Keratinocyte (primary cell): Measurements from ENCODE around the gene RHOT1. TPM values are rescaled to one million over a fixed set of nuclear protein-coding genes. Genes with fewer than 3 reads are reported as not detected.

ENCODE experiments used
- DNase-seq: peaks from one replicate; pipeline ENCODE4 v3.0.0-alpha.2; 2011; ENCODE audit warnings: low read depth, missing footprints, low spot score
- FAIRE-seq: peaks from 2 replicates; lab custom pipeline; 2011; peaks lifted over from hg19 to GRCh38; lab: Jason Lieb, UNC
- H2AFZ ChIP-seq: 2 replicates; pipeline ENCODE4 v1.6.0; 2012; ENCODE audit warnings: low read length, control low read depth, inconsistent platforms; ENCODE audit not compliant: control insufficient read depth
- H3K27ac ChIP-seq: 2 replicates; pipeline ENCODE4 v1.5.1; 2011; ENCODE audit warnings: low read length; ENCODE audit not compliant: control insufficient read depth, insufficient read depth
- H3K27me3 ChIP-seq: 3 replicates; pipeline ENCODE4 v1.6.0; 2011; ENCODE audit warnings: low read length; ENCODE audit not compliant: control insufficient read depth, insufficient read depth; ENCODE audit errors: extremely low read depth
- H3K36me3 ChIP-seq, 2 experiments: 2 replicates in 1 of 2; 3 replicates in 1 of 2; pipeline ENCODE4 v1.5.1; 2011; ENCODE audit warnings: low read length in 2 of 2, mild to moderate bottlenecking in 1 of 2; ENCODE audit not compliant: control insufficient read depth in 2 of 2, insufficient read depth in 2 of 2; ENCODE audit errors: extremely low read depth in 1 of 2
- H3K4me1 ChIP-seq: 3 replicates; pipeline ENCODE4 v1.5.1; 2011; ENCODE audit warnings: low read length; ENCODE audit not compliant: control insufficient read depth, insufficient read depth; ENCODE audit errors: extremely low read depth
- H3K4me2 ChIP-seq: 3 replicates; pipeline ENCODE4 v1.6.0; 2011; ENCODE audit warnings: low read depth, low read length; ENCODE audit not compliant: control insufficient read depth, insufficient read depth; ENCODE audit errors: extremely low read depth
- H3K4me3 ChIP-seq, 3 experiments: fragments of 200-600 bp in 1 of 3; sonication (generic) in 1 of 3; 2 replicates in 2 of 3; 3 replicates in 1 of 3; pipeline ENCODE4 v1.5.1; 2011 to 2016; ENCODE audit warnings: low read length in 3 of 3, mild to moderate bottlenecking in 3 of 3, control low read depth in 2 of 3, inconsistent platforms in 1 of 3, low read depth in 1 of 3, mixed read lengths in 1 of 3, mixed run types in 1 of 3, moderate library complexity in 1 of 3; ENCODE audit not compliant: control insufficient read depth in 2 of 3, insufficient read depth in 2 of 3; ENCODE audit errors: extremely low read depth in 1 of 3
- H3K79me2 ChIP-seq: 2 replicates; pipeline ENCODE4 v1.6.0; 2012; ENCODE audit warnings: low read length; ENCODE audit not compliant: control insufficient read depth, insufficient read depth
- H3K9ac ChIP-seq: 3 replicates; pipeline ENCODE4 v1.6.0; 2011; ENCODE audit warnings: low read length; ENCODE audit not compliant: control insufficient read depth, insufficient read depth; ENCODE audit errors: extremely low read depth
- H3K9me1 ChIP-seq: 3 replicates; pipeline ENCODE4 v1.6.0; 2011; ENCODE audit warnings: low read length; ENCODE audit not compliant: control insufficient read depth, insufficient read depth; ENCODE audit errors: extremely low read depth
- H3K9me3 ChIP-seq: 2 replicates; pipeline ENCODE4 v1.5.1; 2012; ENCODE audit warnings: low read depth, low read length; ENCODE audit not compliant: control insufficient read depth
- H4K20me1 ChIP-seq: 3 replicates; pipeline ENCODE4 v1.6.0; 2011; ENCODE audit warnings: low read length; ENCODE audit not compliant: control insufficient read depth, insufficient read depth; ENCODE audit errors: extremely low read depth
- CTCF ChIP-seq, 3 experiments: IDR thresholded peaks in 1 of 3; conservative IDR thresholded peaks in 1 of 3; optimal IDR thresholded peaks in 1 of 3; 2 replicates in 2 of 3; 3 replicates in 1 of 3; pipeline versions ENCODE3 to v1.5.1; 2011; ENCODE audit warnings: low read length in 3 of 3, mild to moderate bottlenecking in 3 of 3, moderate library complexity in 2 of 3, control low read depth in 1 of 3, inconsistent platforms in 1 of 3; ENCODE audit not compliant: insufficient read depth in 2 of 3; ENCODE audit errors: extremely low read depth in 1 of 3
- EZH2 ChIP-seq: IDR thresholded peaks from one replicate; pipeline ENCODE4 v1.6.1; 2012; ENCODE audit warnings: inconsistent platforms, mild to moderate bottlenecking, low read length, moderate library complexity
- dilution Hi-C: fragments of 300-500 bp; cut with MboI; formaldehyde crosslinking; loops from one replicate; pipeline ENCODE4 v1.7.0; 2020; ENCODE audit warnings: low sequenced_read_pairs; ENCODE audit not compliant: extremely low pct_ligation_motif_present
- polyA plus RNA-seq, 5 experiments: library from polyadenylated mRNA; depleted of rRNA in 3 of 5; stranded (reverse) in 3 of 5; stranded (forward) in 1 of 5; unstranded in 1 of 5; fragments of >200 nt; gene quantifications; 1 replicate in 1 of 5; 2 replicates in 3 of 5; 3 replicates in 1 of 5; pipeline versions ENCODE4 v1.2.1 to v1.2.3, GENCODE V29; 2011 to 2012; ENCODE audit warnings: missing spikeins in 2 of 5, low read depth in 1 of 5, low replicate concordance in 1 of 5

Gene RHOT1
- polyA plus RNA-seq, 1 donor (not counting 4 experiments of a cell fraction or from before 2014, with no cell fraction given): 50.4 TPM

- dilution Hi-C loops: no loop called here
- Histone ChIP-seq H3K79me2 (no peaks in the 10 kb centered on the region), H2AFZ (no peak overlapping the region), H3K9me3 (no peaks in the 10 kb centered on the region), H3K4me1 (no peaks in the 10 kb centered on the region), H3K9ac (no peak overlapping the region), H3K27ac (no peak overlapping the region), H3K9me1 (no peaks in the 10 kb centered on the region), H3K4me2 (no peak overlapping the region), H3K27me3 (peaks cover 3% of the 10 kb centered on the region), H3K4me3 (no peak overlapping the region), H3K36me3 (no peaks in the 10 kb centered on the region), H4K20me1 (no peaks in the 10 kb centered on the region)
- DNase-seq (peak; percentile 26), FAIRE-seq (peak; percentile 71)
- TF ChIP-seq CTCF (optimal IDR thresholded peaks at IDR 0.05 in 1 of 3, IDR thresholded peaks at IDR 0.05 in 1 of 3, conservative IDR thresholded peaks at IDR 0.05 in 1 of 3; ENCODE audit: extremely low read depth in 1 of 3, insufficient read depth in 2 of 3, low read length in 3 of 3): peak; percentile 97 to 100 (median 99)
- TF ChIP-seq EZH2: no peak
These were observed 110.9 kb downstream of the RHOT1 start for GRCh38 chr17:32253117-32253611.

GRCh38 chr17:32256012-32256700 lies 113.9 kb downstream of the RHOT1 start:
- H3K4me2 ChIP-seq: no peak overlapping the region
- no peaks in the 10 kb centered on the region for H3K36me3 ChIP-seq
- H3K9ac ChIP-seq: no peak overlapping the region
- no peaks in the 10 kb centered on the region for H4K20me1 ChIP-seq
- H3K79me2 ChIP-seq: no peaks in the 10 kb centered on the region
- H3K9me3 ChIP-seq: no peaks in the 10 kb centered on the region
- H3K9me1 ChIP-seq: no peaks in the 10 kb centered on the region
- H3K27me3 ChIP-seq: peaks cover 10% of the 10 kb centered on the region
- DNase-seq: no peak
- dilution Hi-C loops: no loop called here
- H3K4me1 ChIP-seq: no peaks in the 10 kb centered on the region
- TF ChIP-seq CTCF (optimal IDR thresholded peaks at IDR 0.05 in 1 of 3, IDR thresholded peaks at IDR 0.05 in 1 of 3, conservative IDR thresholded peaks at IDR 0.05 in 1 of 3; ENCODE audit: extremely low read depth in 1 of 3, insufficient read depth in 2 of 3, low read length in 3 of 3) (no peak), EZH2 (no peak)
- H3K27ac ChIP-seq: no peak overlapping the region
- H3K4me3 ChIP-seq: no peak overlapping the region
- no peak overlapping the region for H2AFZ ChIP-seq
- FAIRE-seq: no peak
